IMR-90 (cell line): ENCODE data around the gene RNF212. TPM values are rescaled to one million over a fixed set of nuclear protein-coding genes. Genes with fewer than 3 reads are reported as not detected.

Source experiments
- ATAC-seq: fragments of 200-7000 bp; cut with Tn5 transposase; 2 replicates; pipeline ENCODE4 v1.9.1; 2020; ENCODE audit warnings: low read depth, mild to moderate bottlenecking, moderate library complexity
- BruUV-seq: library from RNA; stranded (reverse); fragments of 400-500 nt; replicated peaks from 2 replicates; lab custom pipeline; 2021; lab: Mats Ljungman, UMichigan
- CTCF ChIA-PET: fragments of 300-600 bp; formaldehyde crosslinking; extraction: SDS; loops from one replicate; lab custom pipeline; 2021; ENCODE audit warnings: antibody characterized with exemption; lab: Yijun Ruan, JAX
- POLR2A ChIA-PET: fragments of 300-600 bp; sonication (Branson Sonifier 250); formaldehyde crosslinking; loops from one replicate; lab custom pipeline; 2022; ENCODE audit warnings: antibody characterized with exemption; ENCODE audit not compliant: unreplicated experiment; lab: Charles Lee
- DNase-seq: peaks from one replicate; pipeline ENCODE4 v3.0.0; 2013
- H2AFZ ChIP-seq: replicated peaks from 2 replicates; pipeline ENCODE3; 2013; ENCODE audit warnings: low read length, mild to moderate bottlenecking; ENCODE audit not compliant: poor library complexity
- H2AK5ac ChIP-seq: 2 replicates; pipeline ENCODE4 v1.6.1; 2013; ENCODE audit warnings: low read depth, low read length, inconsistent platforms
- H2AK9ac ChIP-seq: replicated peaks from 2 replicates; pipeline ENCODE3; 2013; ENCODE audit warnings: mild to moderate bottlenecking, low read depth, low read length, moderate library complexity; ENCODE audit not compliant: poor library complexity
- H2BK120ac ChIP-seq: 2 replicates; pipeline ENCODE4 v1.6.1; 2013; ENCODE audit warnings: low read depth, low read length, inconsistent platforms
- H2BK15ac ChIP-seq: 3 replicates; pipeline ENCODE4 v1.6.1; 2013; ENCODE audit warnings: low read depth, low read length, inconsistent platforms
- H2BK20ac ChIP-seq: 2 replicates; pipeline ENCODE4 v1.6.1; 2013; ENCODE audit warnings: low read depth, mild to moderate bottlenecking, inconsistent platforms, low read length, moderate library complexity
- H2BK5ac ChIP-seq: 2 replicates; pipeline ENCODE4 v1.6.1; 2013; ENCODE audit warnings: mild to moderate bottlenecking, low read depth, low read length, inconsistent platforms; ENCODE audit not compliant: poor library complexity, severe bottlenecking
- H3K14ac ChIP-seq: replicated peaks from 2 replicates; pipeline ENCODE4 v1.6.1; 2013; ENCODE audit warnings: low read depth, low read length, inconsistent platforms
- H3K18ac ChIP-seq: 2 replicates; pipeline ENCODE4 v1.6.1; 2013; ENCODE audit warnings: low read depth, low read length, control low read depth
- H3K23ac ChIP-seq: 2 replicates; pipeline ENCODE4 v1.6.1; 2013; ENCODE audit warnings: low read depth, low read length, inconsistent platforms
- H3K27ac ChIP-seq: 2 replicates; pipeline ENCODE4 v1.5.1; 2013; ENCODE audit warnings: mild to moderate bottlenecking, control low read depth, low read length; ENCODE audit not compliant: insufficient read depth
- H3K27me3 ChIP-seq: 2 replicates; pipeline ENCODE4 v1.6.1; 2013; ENCODE audit warnings: low read length; ENCODE audit not compliant: control insufficient read depth, insufficient read depth
- H3K36me3 ChIP-seq: 2 replicates; pipeline ENCODE4 v1.6.1; 2013; ENCODE audit warnings: low read length, mixed read lengths; ENCODE audit not compliant: control insufficient read depth, insufficient read depth
- H3K4ac ChIP-seq: 2 replicates; pipeline ENCODE4 v1.6.1; 2013; ENCODE audit warnings: low read depth, low read length, inconsistent platforms
- H3K4me1 ChIP-seq: 2 replicates; pipeline ENCODE4 v1.6.1; 2013; ENCODE audit warnings: low read length, mixed read lengths; ENCODE audit not compliant: control insufficient read depth, insufficient read depth
- H3K4me2 ChIP-seq: 2 replicates; pipeline ENCODE4 v1.6.1; 2013; ENCODE audit warnings: low read depth, mild to moderate bottlenecking, control low read depth, low read length, moderate library complexity
- H3K4me3 ChIP-seq: 2 replicates; pipeline ENCODE4 v1.5.1; 2013; ENCODE audit warnings: low read depth, mild to moderate bottlenecking, control low read depth, low read length, moderate library complexity; ENCODE audit not compliant: insufficient read depth
- H3K56ac ChIP-seq: 2 replicates; pipeline ENCODE4 v1.6.1; 2013; ENCODE audit warnings: low read length, inconsistent platforms; ENCODE audit not compliant: insufficient read depth; ENCODE audit errors: extremely low read depth
- H3K79me1 ChIP-seq, 2 experiments: 2 replicates each; pipeline ENCODE4 v1.6.1; 2013; ENCODE audit warnings: low read length in 2 of 2, inconsistent platforms in 1 of 2, low read depth in 1 of 2
- H3K9ac ChIP-seq: 2 replicates; pipeline ENCODE4 v1.6.1; 2013; ENCODE audit warnings: low read depth, low read length, control low read depth
- H3K9me1 ChIP-seq: 2 replicates; pipeline ENCODE4 v1.6.1; 2013; ENCODE audit warnings: low read length, inconsistent platforms; ENCODE audit not compliant: insufficient read depth
- H3K9me3 ChIP-seq: 2 replicates; pipeline ENCODE4 v1.6.1; 2013; ENCODE audit warnings: low read length; ENCODE audit not compliant: control insufficient read depth, insufficient read depth
- H4K20me1 ChIP-seq: 2 replicates; pipeline ENCODE4 v1.6.1; 2013; ENCODE audit warnings: low read length, inconsistent platforms; ENCODE audit not compliant: insufficient read depth
- H4K5ac ChIP-seq: 2 replicates; pipeline ENCODE4 v1.6.1; 2013; ENCODE audit warnings: mild to moderate bottlenecking, low read depth, low read length, control low read depth
- H4K8ac ChIP-seq, 2 experiments: 2 replicates each; pipeline ENCODE4 v1.6.1; 2013; ENCODE audit warnings: low read depth in 2 of 2, low read length in 2 of 2, control low read depth in 1 of 2, inconsistent platforms in 1 of 2
- H4K91ac ChIP-seq: 2 replicates; pipeline ENCODE4 v1.6.1; 2013; ENCODE audit warnings: low read depth, low read length, inconsistent platforms; ENCODE audit not compliant: insufficient read depth
- BHLHE40 ChIP-seq: fragments of 150-350 bp; IDR thresholded peaks from 2 replicates; pipeline ENCODE4 v1.6.1; 2016; ENCODE audit warnings: mild to moderate bottlenecking, low read depth, low read length
- CEBPB ChIP-seq: IDR thresholded peaks from 2 replicates; pipeline ENCODE4 v1.6.1; 2012; ENCODE audit warnings: low read depth, low read length, improper control_type of control experiment
- CHD1 ChIP-seq: IDR thresholded peaks from 2 replicates; pipeline ENCODE4 v1.6.1; 2012; ENCODE audit warnings: low read depth, low read length, improper control_type of control experiment
- CTCF ChIP-seq: conservative IDR thresholded peaks from 2 replicates; pipeline ENCODE4 v1.5.1; 2012; ENCODE audit warnings: mild to moderate bottlenecking, low read depth, low read length, improper control_type of control experiment
- ELK1 ChIP-seq: fragments of 150-350 bp; IDR thresholded peaks from 2 replicates; pipeline ENCODE4 v1.6.1; 2016; ENCODE audit warnings: low read depth, mild to moderate bottlenecking, low read length, moderate library complexity, borderline replicate concordance
- FOS ChIP-seq: fragments of 150-350 bp; IDR thresholded peaks from 2 replicates; pipeline ENCODE4 v1.6.1; 2016; ENCODE audit warnings: low read depth, low read length
- MAFK ChIP-seq: IDR thresholded peaks from 2 replicates; pipeline ENCODE4 v1.6.1; 2012; ENCODE audit warnings: low read depth, low read length, improper control_type of control experiment
- MAZ ChIP-seq: IDR thresholded peaks from 2 replicates; pipeline ENCODE4 v1.6.1; 2012; ENCODE audit warnings: low read depth, mild to moderate bottlenecking, low read length, improper control_type of control experiment, moderate library complexity, borderline replicate concordance
- MXI1 ChIP-seq: IDR thresholded peaks from 2 replicates; pipeline ENCODE4 v1.6.1; 2012; ENCODE audit warnings: low read depth, mild to moderate bottlenecking, low read length, moderate library complexity, borderline replicate concordance
- NFE2L2 ChIP-seq: fragments of 150-350 bp; IDR thresholded peaks from 2 replicates; pipeline ENCODE4 v1.6.1; 2016; ENCODE audit warnings: low read depth, mild to moderate bottlenecking, low read length
- POLR2A ChIP-seq: IDR thresholded peaks from 2 replicates; pipeline ENCODE4 v1.6.1; 2012; ENCODE audit warnings: mild to moderate bottlenecking, low read depth, low read length
- RAD21 ChIP-seq: IDR thresholded peaks from 2 replicates; pipeline ENCODE4 v1.6.1; 2012; ENCODE audit warnings: low read length, improper control_type of control experiment
- RCOR1 ChIP-seq: IDR thresholded peaks from 2 replicates; pipeline ENCODE4 v1.6.1; 2012; ENCODE audit warnings: mild to moderate bottlenecking, low read length, improper control_type of control experiment; ENCODE audit not compliant: insufficient replicate concordance
- RFX5 ChIP-seq: IDR thresholded peaks from 2 replicates; pipeline ENCODE4 v1.8.0; 2012; ENCODE audit warnings: low read depth, mild to moderate bottlenecking, low read length, moderate library complexity
- SMC3 ChIP-seq: fragments of 150-350 bp; IDR thresholded peaks from 2 replicates; pipeline ENCODE4 v1.6.1; 2016; ENCODE audit warnings: low read depth, mild to moderate bottlenecking, antibody characterized with exemption, low read length, moderate library complexity
- USF2 ChIP-seq: fragments of 150-350 bp; IDR thresholded peaks from 2 replicates; pipeline ENCODE4 v1.6.1; 2017; ENCODE audit warnings: mild to moderate bottlenecking, antibody characterized with exemption, low read length, low read depth
- WGBS, 2 experiments: methylation state at CpG; one replicate each; pipeline versions ENCODE4 v1.1.5 to v1.1.7; 2013; ENCODE audit warnings: missing lambda C conversion rate in 2 of 2; ENCODE audit not compliant: insufficient read length in 1 of 2; ENCODE audit errors: extremely low coverage in 2 of 2; 5-methylcytosine and 5-hydroxymethylcytosine counted together
- dilution Hi-C: fragments of 300-500 bp; cut with HindIII; formaldehyde crosslinking; loops from one replicate; pipeline ENCODE4 v1.14.3; 2018; ENCODE audit warnings: low sequenced_read_pairs; ENCODE audit not compliant: unreplicated experiment
- in situ Hi-C: fragments of 300-500 bp; cut with MboI; formaldehyde crosslinking; loops from 3 replicates; pipeline ENCODE4 v1.14.3; 2019; ENCODE audit warnings: low sequenced_read_pairs, inconsistent platforms, mixed read lengths
- intact Hi-C: fragments of 100-400 bp; cut with micrococcal nuclease; formaldehyde crosslinking; loops from 2 replicates; pipeline ENCODE4 v1.10.0; 2022
- polyA plus RNA-seq, 3 experiments: library from polyadenylated mRNA; depleted of rRNA; stranded (reverse); fragments of >200 nt; gene quantifications; 2 replicates each; pipeline ENCODE4 v1.2.3, GENCODE V29; 2012; ENCODE audit warnings: low replicate concordance in 1 of 3
- total RNA-seq: library from RNA; depleted of rRNA; stranded (reverse); fragments of >200 nt; gene quantifications from 2 replicates; pipeline ENCODE4 v1.2.3, GENCODE V29; 2012

The RNF212 gene
- total and polyA plus RNA-seq, 2 of the 4 experiments (the other 2 are of a cell fraction), result under 0.01 to 0.51 TPM

- Histone ChIP-seq H3K18ac (no peak overlapping the region), H4K5ac (no peak overlapping the region), H3K23ac (no peak overlapping the region), H3K9ac (no peak overlapping the region), H4K20me1 (no peaks in the 10 kb centered on the region), H3K56ac (no peak overlapping the region), H3K4me1 (no peaks in the 10 kb centered on the region), H2BK120ac (no peak overlapping the region), H2BK20ac (no peak overlapping the region), H3K9me1 (no peaks in the 10 kb centered on the region), H3K36me3 (no peaks in the 10 kb centered on the region), H4K91ac (no peak overlapping the region), H2AK9ac (no peak overlapping the region), H3K4me3 (no peak overlapping the region), H3K9me3 (peaks cover 3% of the 10 kb centered on the region), H4K8ac (no peak overlapping the region), H3K27me3 (peaks cover 27% of the 10 kb centered on the region), H2AK5ac (no peak overlapping the region), H3K27ac (no peak overlapping the region), H3K4me2 (no peak overlapping the region), H2AFZ (no peak overlapping the region), H3K4ac (no peak overlapping the region), H2BK15ac (no peak overlapping the region), H2BK5ac (no peak overlapping the region), H3K79me1 (no peaks in the 10 kb centered on the region), H3K14ac (no peak overlapping the region)
- dilution Hi-C loops, result no loop called here
- WGBS, 2 experiments, result 71% methylated on average over 1 of the region's 7 CpGs; no CpG with 5 or more reads in 1 of the 2 experiments
- in situ Hi-C loops, result no loop called here
- DNase-seq (no peak), ATAC-seq (no peak)
- ChIA-PET POLR2A (no interaction called here), CTCF (no interaction called here)
- TF ChIP-seq CHD1 (no peak), SMC3 (no peak), FOS (no peak), RFX5 (no peak), CTCF (no peak), MAFK (no peak), USF2 (no peak), POLR2A (no peak), RCOR1 (no peak), BHLHE40 (no peak), RAD21 (no peak), NFE2L2 (no peak), MXI1 (no peak), CEBPB (no peak), ELK1 (no peak), MAZ (no peak)
- intact Hi-C loops, result no loop called here
- BruUV-seq, result no TSS peak
Observed at GRCh38 chr4:1075225-1075624, 38.1 kb downstream of the RNF212 start.
